ENCODE measurements around the gene KCTD16.

DNA sequence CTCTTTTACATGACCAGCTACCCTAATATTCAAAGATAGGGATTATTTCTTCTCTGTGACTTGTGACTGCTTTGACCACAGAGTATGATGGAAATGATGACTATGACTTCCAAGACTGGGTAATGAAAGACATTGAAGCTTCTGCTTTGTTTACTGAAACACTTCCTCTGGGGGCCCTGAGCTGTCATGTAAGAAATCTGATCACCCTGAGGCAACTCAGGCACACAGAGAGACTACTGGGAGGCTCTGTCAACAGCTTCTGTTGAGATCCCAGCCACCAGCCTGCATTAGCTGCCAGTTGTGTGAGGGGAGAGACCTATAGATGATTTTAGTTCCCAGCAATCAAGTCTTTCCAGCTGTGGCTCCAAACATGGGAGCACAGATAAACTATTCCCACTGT, 76.5 kb downstream of the KCTD16 start:
- TF ChIP-seq ZNF384 (IDR thresholded peaks at IDR 0.05), result no peak
- no peak for TF ChIP-seq FOXA1 (IDR thresholded peaks at IDR 0.05)
- no peak for TF ChIP-seq FOXK2 (IDR thresholded peaks at IDR 0.05)
- no peak for TF ChIP-seq FOXM1 (IDR thresholded peaks at IDR 0.05; ENCODE audit: borderline replicate concordance)
- no peak for TF ChIP-seq SUZ12 (IDR thresholded peaks at IDR 0.05)
- TF ChIP-seq BHLHE40 (IDR thresholded peaks at IDR 0.05; ENCODE audit: borderline replicate concordance), result no peak
- TF ChIP-seq, protein P1, sequence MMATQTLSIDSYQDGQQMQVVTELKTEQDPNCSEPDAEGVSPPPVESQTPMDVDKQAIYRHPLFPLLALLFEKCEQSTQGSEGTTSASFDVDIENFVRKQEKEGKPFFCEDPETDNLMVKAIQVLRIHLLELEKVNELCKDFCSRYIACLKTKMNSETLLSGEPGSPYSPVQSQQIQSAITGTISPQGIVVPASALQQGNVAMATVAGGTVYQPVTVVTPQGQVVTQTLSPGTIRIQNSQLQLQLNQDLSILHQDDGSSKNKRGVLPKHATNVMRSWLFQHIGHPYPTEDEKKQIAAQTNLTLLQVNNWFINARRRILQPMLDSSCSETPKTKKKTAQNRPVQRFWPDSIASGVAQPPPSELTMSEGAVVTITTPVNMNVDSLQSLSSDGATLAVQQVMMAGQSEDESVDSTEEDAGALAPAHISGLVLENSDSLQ (IDR thresholded peaks at IDR 0.05), result no peak
- TF ChIP-seq SP1 (IDR thresholded peaks at IDR 0.05), result no peak
- no peak for TF ChIP-seq L3MBTL2 (conservative IDR thresholded peaks at IDR 0.05)
- no peak for TF ChIP-seq CTBP1 (IDR thresholded peaks at IDR 0.05; ENCODE audit: borderline replicate concordance)
- no peak for TF ChIP-seq ELF4 (IDR thresholded peaks at IDR 0.05)
